GM23338 (cell line): Measurements from ENCODE around the gene MAP3K14.

ENCODE experiments used
- CREB1 ChIP-seq: fragments of 250-450 bp; sonication (Bioruptor Pico); IDR thresholded peaks from 2 replicates; pipeline ENCODE4 v1.5.0; 2020; ENCODE audit warnings: low read depth, mild to moderate bottlenecking, moderate library complexity
- EZH2 ChIP-seq: fragments of 200-600 bp; sonication (generic); IDR thresholded peaks from one replicate; pipeline ENCODE4 v1.8.0; 2017; ENCODE audit warnings: antibody characterized with exemption, mild to moderate bottlenecking, low read depth; ENCODE audit not compliant: unreplicated experiment
- EZH2phosphoT487 ChIP-seq: fragments of 200-600 bp; sonication (generic); IDR thresholded peaks from one replicate; pipeline ENCODE4 v1.8.1; 2018; ENCODE audit warnings: antibody characterized with exemption; ENCODE audit not compliant: unreplicated experiment
- JUNB ChIP-seq: IDR thresholded peaks from one replicate; pipeline ENCODE4 v1.6.1; 2016; ENCODE audit warnings: antibody characterized with exemption; ENCODE audit not compliant: unreplicated experiment
- NANOG ChIP-seq: IDR thresholded peaks from 2 replicates; pipeline ENCODE4 v1.6.1; 2016; ENCODE audit warnings: antibody characterized with exemption, borderline replicate concordance
- POLR2AphosphoS5 ChIP-seq: IDR thresholded peaks from 2 replicates; pipeline ENCODE4 v1.6.1; 2016; ENCODE audit warnings: antibody characterized with exemption, low read depth
- STAT1 ChIP-seq: IDR thresholded peaks from one replicate; pipeline ENCODE4 v1.6.1; 2016; ENCODE audit warnings: antibody characterized with exemption; ENCODE audit not compliant: unreplicated experiment
- ZNF114 ChIP-seq: fragments of 250-450 bp; sonication (Bioruptor Pico); IDR thresholded peaks from 2 replicates; pipeline ENCODE4 v1.5.0; 2020; ENCODE audit warnings: mild to moderate bottlenecking, moderate library complexity
- TF ChIP-seq, protein P1 (sequence below), 2 experiments: fragments of 200-600 bp in 1 of 2; sonication (generic) in 1 of 2; conservative IDR thresholded peaks; 2 replicates each; pipeline versions ENCODE4 v1.5.1 to v1.6.1; 2016 to 2017; ENCODE audit warnings: antibody characterized with exemption in 2 of 2, low read depth in 2 of 2, mild to moderate bottlenecking in 2 of 2, moderate library complexity in 1 of 2
- TF ChIP-seq, protein P2 (sequence below): IDR thresholded peaks from one replicate; pipeline ENCODE4 v1.6.1; 2018; ENCODE audit warnings: antibody characterized with exemption; ENCODE audit not compliant: unreplicated experiment
- TF ChIP-seq, protein P3 (sequence below): IDR thresholded peaks from 2 replicates; pipeline ENCODE4 v1.6.1; 2016; ENCODE audit warnings: antibody characterized with exemption

DNA sequence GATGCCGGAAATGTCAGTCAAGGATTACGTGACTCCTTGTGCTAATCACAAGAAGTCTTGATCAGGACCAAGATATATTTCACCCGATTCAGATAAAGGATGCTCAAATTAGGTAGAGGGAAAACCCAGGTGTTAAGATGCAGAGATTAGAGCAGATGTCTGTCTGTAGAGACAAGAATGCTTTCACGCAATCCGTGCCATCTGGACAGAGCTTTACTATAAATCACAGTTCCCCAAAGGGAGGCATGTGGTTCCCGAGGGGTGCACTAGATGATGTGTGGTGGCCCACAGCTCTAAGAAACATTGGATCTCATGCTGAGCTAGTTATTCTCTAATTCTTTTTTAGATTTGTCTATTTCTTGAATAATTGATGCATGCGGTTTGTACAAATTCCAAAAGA is 9.8 kb upstream of the MAP3K14 start:
- TF ChIP-seq, protein P1, sequence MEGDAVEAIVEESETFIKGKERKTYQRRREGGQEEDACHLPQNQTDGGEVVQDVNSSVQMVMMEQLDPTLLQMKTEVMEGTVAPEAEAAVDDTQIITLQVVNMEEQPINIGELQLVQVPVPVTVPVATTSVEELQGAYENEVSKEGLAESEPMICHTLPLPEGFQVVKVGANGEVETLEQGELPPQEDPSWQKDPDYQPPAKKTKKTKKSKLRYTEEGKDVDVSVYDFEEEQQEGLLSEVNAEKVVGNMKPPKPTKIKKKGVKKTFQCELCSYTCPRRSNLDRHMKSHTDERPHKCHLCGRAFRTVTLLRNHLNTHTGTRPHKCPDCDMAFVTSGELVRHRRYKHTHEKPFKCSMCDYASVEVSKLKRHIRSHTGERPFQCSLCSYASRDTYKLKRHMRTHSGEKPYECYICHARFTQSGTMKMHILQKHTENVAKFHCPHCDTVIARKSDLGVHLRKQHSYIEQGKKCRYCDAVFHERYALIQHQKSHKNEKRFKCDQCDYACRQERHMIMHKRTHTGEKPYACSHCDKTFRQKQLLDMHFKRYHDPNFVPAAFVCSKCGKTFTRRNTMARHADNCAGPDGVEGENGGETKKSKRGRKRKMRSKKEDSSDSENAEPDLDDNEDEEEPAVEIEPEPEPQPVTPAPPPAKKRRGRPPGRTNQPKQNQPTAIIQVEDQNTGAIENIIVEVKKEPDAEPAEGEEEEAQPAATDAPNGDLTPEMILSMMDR (conservative IDR thresholded peaks at IDR 0.05; ENCODE audit: low read depth in 2 of 2), result no peak
- TF ChIP-seq EZH2 (no peak), ZNF114 (no peak), CREB1 (CRISPR knock-in tag) (no peak), POLR2AphosphoS5 (no peak), EZH2phosphoT487 (no peak), JUNB (no peak), NANOG (no peak), STAT1 (no peak)
- TF ChIP-seq, protein P2, sequence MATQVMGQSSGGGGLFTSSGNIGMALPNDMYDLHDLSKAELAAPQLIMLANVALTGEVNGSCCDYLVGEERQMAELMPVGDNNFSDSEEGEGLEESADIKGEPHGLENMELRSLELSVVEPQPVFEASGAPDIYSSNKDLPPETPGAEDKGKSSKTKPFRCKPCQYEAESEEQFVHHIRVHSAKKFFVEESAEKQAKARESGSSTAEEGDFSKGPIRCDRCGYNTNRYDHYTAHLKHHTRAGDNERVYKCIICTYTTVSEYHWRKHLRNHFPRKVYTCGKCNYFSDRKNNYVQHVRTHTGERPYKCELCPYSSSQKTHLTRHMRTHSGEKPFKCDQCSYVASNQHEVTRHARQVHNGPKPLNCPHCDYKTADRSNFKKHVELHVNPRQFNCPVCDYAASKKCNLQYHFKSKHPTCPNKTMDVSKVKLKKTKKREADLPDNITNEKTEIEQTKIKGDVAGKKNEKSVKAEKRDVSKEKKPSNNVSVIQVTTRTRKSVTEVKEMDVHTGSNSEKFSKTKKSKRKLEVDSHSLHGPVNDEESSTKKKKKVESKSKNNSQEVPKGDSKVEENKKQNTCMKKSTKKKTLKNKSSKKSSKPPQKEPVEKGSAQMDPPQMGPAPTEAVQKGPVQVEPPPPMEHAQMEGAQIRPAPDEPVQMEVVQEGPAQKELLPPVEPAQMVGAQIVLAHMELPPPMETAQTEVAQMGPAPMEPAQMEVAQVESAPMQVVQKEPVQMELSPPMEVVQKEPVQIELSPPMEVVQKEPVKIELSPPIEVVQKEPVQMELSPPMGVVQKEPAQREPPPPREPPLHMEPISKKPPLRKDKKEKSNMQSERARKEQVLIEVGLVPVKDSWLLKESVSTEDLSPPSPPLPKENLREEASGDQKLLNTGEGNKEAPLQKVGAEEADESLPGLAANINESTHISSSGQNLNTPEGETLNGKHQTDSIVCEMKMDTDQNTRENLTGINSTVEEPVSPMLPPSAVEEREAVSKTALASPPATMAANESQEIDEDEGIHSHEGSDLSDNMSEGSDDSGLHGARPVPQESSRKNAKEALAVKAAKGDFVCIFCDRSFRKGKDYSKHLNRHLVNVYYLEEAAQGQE, result no peak
- TF ChIP-seq, protein P3, sequence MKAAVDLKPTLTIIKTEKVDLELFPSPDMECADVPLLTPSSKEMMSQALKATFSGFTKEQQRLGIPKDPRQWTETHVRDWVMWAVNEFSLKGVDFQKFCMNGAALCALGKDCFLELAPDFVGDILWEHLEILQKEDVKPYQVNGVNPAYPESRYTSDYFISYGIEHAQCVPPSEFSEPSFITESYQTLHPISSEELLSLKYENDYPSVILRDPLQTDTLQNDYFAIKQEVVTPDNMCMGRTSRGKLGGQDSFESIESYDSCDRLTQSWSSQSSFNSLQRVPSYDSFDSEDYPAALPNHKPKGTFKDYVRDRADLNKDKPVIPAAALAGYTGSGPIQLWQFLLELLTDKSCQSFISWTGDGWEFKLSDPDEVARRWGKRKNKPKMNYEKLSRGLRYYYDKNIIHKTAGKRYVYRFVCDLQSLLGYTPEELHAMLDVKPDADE, result no peak
